ENCODE data around the gene GLRX.

GLRX gene

DNA sequence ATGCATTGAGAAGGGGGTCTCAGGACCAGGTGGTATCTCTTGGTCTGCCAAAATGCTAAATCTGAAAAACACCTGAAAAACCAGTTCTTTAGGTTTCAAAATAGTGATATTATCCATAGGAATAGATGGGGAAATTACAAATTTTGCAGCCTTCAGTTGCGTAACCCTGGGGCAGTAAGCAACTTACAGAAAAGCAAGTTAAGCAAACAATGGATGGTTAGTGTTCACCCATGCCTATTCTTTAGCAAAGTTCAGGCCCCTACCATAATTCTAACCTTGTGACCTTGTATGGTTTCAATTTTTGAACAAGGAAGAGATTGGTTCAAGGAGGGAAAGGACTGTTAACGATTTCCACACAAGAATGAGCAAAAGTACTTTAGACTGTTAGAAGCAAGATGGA is 24.5 kb downstream of the GLRX start:
- TF ChIP-seq POLR2AphosphoS5 (IDR thresholded peaks at IDR 0.05; ENCODE audit: low read depth), result no peak
- TF ChIP-seq CTCF (IDR thresholded peaks at IDR 0.05; ENCODE audit: insufficient read depth, low read length), result no peak
- TF ChIP-seq SPI1 (IDR thresholded peaks at IDR 0.05; ENCODE audit: borderline replicate concordance, low read depth), result no peak
- DNase-seq (ENCODE audit: low read depth in 1 of 2, low spot score in 1 of 2), result peak in 1 of 2 experiments; percentile 22
- Histone ChIP-seq H3K27me3 (ENCODE audit: insufficient read depth, poor library complexity, severe bottlenecking) (no peaks in the 10 kb centered on the region), H3K4me3 (replicated peaks; ENCODE audit: insufficient read depth, low read length) (no peak overlapping the region), H3K27ac (replicated peaks) (no peak overlapping the region)

DNA sequence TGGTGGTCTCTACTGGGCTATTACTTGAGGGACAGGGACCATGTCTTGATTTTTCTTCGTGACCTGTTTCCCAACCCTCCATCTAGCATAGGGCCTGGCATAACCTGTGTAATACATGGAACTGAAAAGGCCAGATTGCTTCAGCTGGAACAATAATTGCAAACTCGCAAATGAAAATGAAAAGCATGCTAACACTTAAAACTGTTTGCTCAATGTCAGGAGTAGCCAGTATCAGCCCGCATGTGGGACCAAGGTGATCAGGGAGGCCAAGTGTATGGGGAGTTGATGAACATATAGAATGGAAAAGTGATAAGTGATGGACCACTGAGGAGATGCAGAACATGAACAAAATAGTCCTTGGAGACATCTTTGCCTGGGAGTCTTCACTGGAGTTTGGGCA is 25.2 kb downstream of the GLRX start:
- Histone ChIP-seq H3K27ac (replicated peaks) (no peak overlapping the region), H3K27me3 (ENCODE audit: insufficient read depth, poor library complexity, severe bottlenecking) (no peaks in the 10 kb centered on the region), H3K4me3 (replicated peaks; ENCODE audit: insufficient read depth, low read length) (no peak overlapping the region)
- TF ChIP-seq GABPA (IDR thresholded peaks at IDR 0.05; ENCODE audit: low read depth) (no peak), SPI1 (IDR thresholded peaks at IDR 0.05; ENCODE audit: borderline replicate concordance, low read depth) (no peak), POLR2AphosphoS5 (IDR thresholded peaks at IDR 0.05; ENCODE audit: low read depth) (no peak), CTCF (IDR thresholded peaks at IDR 0.05; ENCODE audit: insufficient read depth, low read length) (no peak)
- TF ChIP-seq, protein P1, sequence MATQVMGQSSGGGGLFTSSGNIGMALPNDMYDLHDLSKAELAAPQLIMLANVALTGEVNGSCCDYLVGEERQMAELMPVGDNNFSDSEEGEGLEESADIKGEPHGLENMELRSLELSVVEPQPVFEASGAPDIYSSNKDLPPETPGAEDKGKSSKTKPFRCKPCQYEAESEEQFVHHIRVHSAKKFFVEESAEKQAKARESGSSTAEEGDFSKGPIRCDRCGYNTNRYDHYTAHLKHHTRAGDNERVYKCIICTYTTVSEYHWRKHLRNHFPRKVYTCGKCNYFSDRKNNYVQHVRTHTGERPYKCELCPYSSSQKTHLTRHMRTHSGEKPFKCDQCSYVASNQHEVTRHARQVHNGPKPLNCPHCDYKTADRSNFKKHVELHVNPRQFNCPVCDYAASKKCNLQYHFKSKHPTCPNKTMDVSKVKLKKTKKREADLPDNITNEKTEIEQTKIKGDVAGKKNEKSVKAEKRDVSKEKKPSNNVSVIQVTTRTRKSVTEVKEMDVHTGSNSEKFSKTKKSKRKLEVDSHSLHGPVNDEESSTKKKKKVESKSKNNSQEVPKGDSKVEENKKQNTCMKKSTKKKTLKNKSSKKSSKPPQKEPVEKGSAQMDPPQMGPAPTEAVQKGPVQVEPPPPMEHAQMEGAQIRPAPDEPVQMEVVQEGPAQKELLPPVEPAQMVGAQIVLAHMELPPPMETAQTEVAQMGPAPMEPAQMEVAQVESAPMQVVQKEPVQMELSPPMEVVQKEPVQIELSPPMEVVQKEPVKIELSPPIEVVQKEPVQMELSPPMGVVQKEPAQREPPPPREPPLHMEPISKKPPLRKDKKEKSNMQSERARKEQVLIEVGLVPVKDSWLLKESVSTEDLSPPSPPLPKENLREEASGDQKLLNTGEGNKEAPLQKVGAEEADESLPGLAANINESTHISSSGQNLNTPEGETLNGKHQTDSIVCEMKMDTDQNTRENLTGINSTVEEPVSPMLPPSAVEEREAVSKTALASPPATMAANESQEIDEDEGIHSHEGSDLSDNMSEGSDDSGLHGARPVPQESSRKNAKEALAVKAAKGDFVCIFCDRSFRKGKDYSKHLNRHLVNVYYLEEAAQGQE (IDR thresholded peaks at IDR 0.05; ENCODE audit: insufficient replicate concordance, low read depth), result no peak
- DNase-seq (ENCODE audit: low read depth in 1 of 2, low spot score in 1 of 2), result no peak

DNA sequence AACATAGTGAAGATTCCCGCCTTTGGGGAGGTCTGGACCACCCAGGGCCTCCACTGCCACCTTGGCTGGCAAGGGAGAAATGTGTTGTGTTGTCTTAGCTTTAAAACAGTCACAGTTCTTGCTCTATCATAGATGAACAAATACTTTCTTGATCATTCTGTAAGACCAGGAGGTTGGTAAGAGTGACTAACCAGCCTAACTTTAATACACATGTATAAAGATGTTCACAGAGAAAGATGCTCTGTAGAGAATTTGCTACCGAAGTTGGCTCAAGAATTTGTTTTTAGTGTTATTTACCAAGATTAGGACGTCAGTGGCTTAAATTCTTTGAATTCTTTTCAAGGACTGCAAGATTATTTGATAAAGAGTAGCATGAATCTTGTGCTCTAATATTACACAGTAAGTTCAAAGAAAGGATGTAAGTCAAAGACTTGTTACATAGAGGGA is 28.4 kb downstream of the GLRX start:
- no peak for DNase-seq (ENCODE audit: low read depth in 1 of 2, low spot score in 1 of 2)
- no peaks in the 10 kb centered on the region for H3K27me3 ChIP-seq (ENCODE audit: insufficient read depth, poor library complexity, severe bottlenecking)
- TF ChIP-seq POLR2AphosphoS5 (IDR thresholded peaks at IDR 0.05; ENCODE audit: low read depth) (no peak), SPI1 (IDR thresholded peaks at IDR 0.05; ENCODE audit: borderline replicate concordance, low read depth) (no peak), GABPA (IDR thresholded peaks at IDR 0.05; ENCODE audit: low read depth) (no peak), CTCF (IDR thresholded peaks at IDR 0.05; ENCODE audit: insufficient read depth, low read length) (no peak)
- TF ChIP-seq, protein P1 (IDR thresholded peaks at IDR 0.05; ENCODE audit: insufficient replicate concordance, low read depth), result no peak
- H3K27ac ChIP-seq (replicated peaks), result no peak overlapping the region
- H3K4me3 ChIP-seq (replicated peaks; ENCODE audit: insufficient read depth, low read length), result no peak overlapping the region

GRCh38 chr5:95791751-95792150 is 30.8 kb downstream of the GLRX start:
- DNase-seq (ENCODE audit: low read depth in 1 of 2, low spot score in 1 of 2), result no peak
- TF ChIP-seq, protein P1 (IDR thresholded peaks at IDR 0.05; ENCODE audit: insufficient replicate concordance, low read depth), result no peak
- no peak for TF ChIP-seq GABPA (IDR thresholded peaks at IDR 0.05; ENCODE audit: low read depth)
- TF ChIP-seq SPI1 (IDR thresholded peaks at IDR 0.05; ENCODE audit: borderline replicate concordance, low read depth), result no peak
- TF ChIP-seq CTCF (IDR thresholded peaks at IDR 0.05; ENCODE audit: insufficient read depth, low read length), result no peak
- no peak for TF ChIP-seq POLR2AphosphoS5 (IDR thresholded peaks at IDR 0.05; ENCODE audit: low read depth)
- Histone ChIP-seq H3K4me3 (replicated peaks; ENCODE audit: insufficient read depth, low read length) (no peak overlapping the region), H3K27me3 (ENCODE audit: insufficient read depth, poor library complexity, severe bottlenecking) (no peaks in the 10 kb centered on the region), H3K27ac (replicated peaks) (no peak overlapping the region)
